GM12874 (cell line): Measurements from ENCODE around the gene MGMT.

Source experiments
- CTCF ChIP-seq: IDR thresholded peaks from 2 replicates; pipeline ENCODE4 v1.5.1; 2011; ENCODE audit warnings: low read depth, mild to moderate bottlenecking, control low read depth, low read length, moderate library complexity; ENCODE audit not compliant: insufficient read depth

MGMT gene

GRCh38 chr10:129770286-129770685, 303.2 kb downstream of the MGMT start:
- TF ChIP-seq CTCF: no peak

GRCh38 chr10:129771024-129771423, 304.0 kb downstream of the MGMT start:
- TF ChIP-seq CTCF: no peak

- no peak for TF ChIP-seq CTCF
Observed at GRCh38 chr10:129771576-129771975, 304.5 kb downstream of the MGMT start.

GRCh38 chr10:129771991-129772431, 305.0 kb downstream of the MGMT start:
- TF ChIP-seq CTCF: no peak

- TF ChIP-seq CTCF: no peak
Observed at GRCh38 chr10:129772468-129773358, 305.7 kb downstream of the MGMT start.

GRCh38 chr10:129773359-129773990, 306.4 kb downstream of the MGMT start:
- no peak for TF ChIP-seq CTCF

GRCh38 chr10:129774082-129774735, 307.2 kb downstream of the MGMT start:
- no peak for TF ChIP-seq CTCF
